ENCODE results near the gene TLK2.
"Not testable (repeated sequence)": the region's sequence is repeated elsewhere in the genome, so short reads cannot be mapped to it uniquely, and the experiment has no call there.

TLK2 gene

DNA sequence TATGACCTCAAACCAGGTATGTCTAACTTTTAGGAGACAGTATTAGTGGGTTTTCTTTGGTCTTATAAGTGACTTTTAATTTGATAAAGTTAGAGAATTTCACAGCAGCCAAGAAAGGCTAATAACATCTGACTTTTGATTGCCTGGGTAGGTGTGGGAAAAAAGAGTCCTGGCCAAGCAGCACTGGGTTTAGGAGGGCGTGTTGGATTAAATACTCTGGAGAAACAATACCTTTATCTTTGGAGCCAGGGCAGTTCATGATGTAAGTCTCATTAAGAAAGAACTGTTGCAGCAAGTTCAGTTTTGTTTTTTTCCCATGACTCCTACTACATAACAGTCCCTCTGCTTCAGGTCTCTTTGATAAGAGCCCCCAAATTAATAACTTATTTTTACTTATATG, 122.2 kb downstream of the TLK2 start:
- no peak overlapping the region for H3K4me3 ChIP-seq (replicated peaks; ENCODE audit: low read depth, low read length)
- TF ChIP-seq, protein P1, sequence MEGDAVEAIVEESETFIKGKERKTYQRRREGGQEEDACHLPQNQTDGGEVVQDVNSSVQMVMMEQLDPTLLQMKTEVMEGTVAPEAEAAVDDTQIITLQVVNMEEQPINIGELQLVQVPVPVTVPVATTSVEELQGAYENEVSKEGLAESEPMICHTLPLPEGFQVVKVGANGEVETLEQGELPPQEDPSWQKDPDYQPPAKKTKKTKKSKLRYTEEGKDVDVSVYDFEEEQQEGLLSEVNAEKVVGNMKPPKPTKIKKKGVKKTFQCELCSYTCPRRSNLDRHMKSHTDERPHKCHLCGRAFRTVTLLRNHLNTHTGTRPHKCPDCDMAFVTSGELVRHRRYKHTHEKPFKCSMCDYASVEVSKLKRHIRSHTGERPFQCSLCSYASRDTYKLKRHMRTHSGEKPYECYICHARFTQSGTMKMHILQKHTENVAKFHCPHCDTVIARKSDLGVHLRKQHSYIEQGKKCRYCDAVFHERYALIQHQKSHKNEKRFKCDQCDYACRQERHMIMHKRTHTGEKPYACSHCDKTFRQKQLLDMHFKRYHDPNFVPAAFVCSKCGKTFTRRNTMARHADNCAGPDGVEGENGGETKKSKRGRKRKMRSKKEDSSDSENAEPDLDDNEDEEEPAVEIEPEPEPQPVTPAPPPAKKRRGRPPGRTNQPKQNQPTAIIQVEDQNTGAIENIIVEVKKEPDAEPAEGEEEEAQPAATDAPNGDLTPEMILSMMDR (IDR thresholded peaks at IDR 0.05; ENCODE audit: low read depth, low read length, missing control alignments): no peak
- DNase-seq (ENCODE audit: extremely low read depth, low read depth): no peak

DNA sequence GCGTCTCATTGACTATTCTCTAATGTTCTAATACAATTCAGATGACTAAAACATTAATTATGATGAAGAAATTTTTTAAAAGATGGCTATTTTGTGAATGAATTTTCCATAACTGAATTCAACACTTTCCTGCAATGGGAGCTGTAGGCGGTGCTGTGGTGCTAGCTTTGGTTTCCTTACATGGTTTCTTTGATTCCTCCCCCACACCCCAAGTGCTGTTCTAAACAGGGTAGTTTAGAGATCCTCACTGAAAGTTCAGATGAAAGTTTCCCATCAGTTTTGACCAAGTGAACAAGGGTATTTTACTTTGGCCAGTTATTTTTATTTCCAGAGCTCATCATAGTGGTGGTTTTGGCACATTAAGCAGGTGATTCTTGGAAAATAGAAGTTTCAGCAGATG, 122.8 kb downstream of the TLK2 start:
- TF ChIP-seq, protein P1 (IDR thresholded peaks at IDR 0.05; ENCODE audit: low read depth, low read length, missing control alignments): no peak
- no peak overlapping the region for H3K4me3 ChIP-seq (replicated peaks; ENCODE audit: low read depth, low read length)
- DNase-seq (ENCODE audit: extremely low read depth, low read depth): no peak

DNA sequence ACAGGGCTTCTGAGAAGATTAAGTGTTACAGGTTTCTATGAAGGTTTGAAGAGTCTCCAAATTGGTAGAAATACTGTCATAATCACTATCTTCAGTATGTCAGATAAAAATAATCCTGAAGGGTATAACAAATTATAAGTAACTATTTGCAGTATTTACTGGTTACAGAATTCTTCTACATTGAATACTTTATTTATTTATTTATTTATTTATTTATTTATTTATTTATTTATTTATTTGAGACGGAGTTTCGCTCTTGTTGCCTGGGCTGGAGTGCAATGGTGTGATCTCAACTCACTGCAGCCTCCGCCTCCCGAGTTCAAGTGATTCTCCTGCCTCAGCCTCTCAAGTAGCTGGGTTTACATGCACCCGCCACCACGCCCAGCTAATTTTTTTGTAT, 125.2 kb downstream of the TLK2 start:
- DNase-seq (ENCODE audit: extremely low read depth, low read depth): not testable (repeated sequence)

DNA sequence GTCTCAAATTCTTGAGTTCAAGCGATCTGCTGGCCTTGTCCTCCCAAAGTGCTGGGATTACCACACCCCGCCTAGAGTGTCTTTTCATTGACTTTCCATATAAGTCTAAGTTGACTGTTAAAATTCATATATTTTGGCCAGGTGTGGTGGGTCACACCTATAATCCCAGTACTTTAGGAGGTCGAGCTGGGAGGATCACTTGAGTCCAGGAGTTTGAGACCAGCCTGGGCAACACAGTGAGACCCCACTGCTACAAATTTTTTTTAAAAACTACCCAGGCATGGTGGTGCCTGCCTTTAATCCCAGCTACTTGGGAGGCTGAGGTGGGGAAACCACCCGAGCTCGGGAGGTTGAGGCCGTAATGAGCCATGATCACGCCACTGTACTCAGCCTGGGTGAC, 127.0 kb downstream of the TLK2 start:
- DNase-seq (ENCODE audit: extremely low read depth, low read depth): no peak
- TF ChIP-seq, protein P1 (IDR thresholded peaks at IDR 0.05; ENCODE audit: low read depth, low read length, missing control alignments): no peak
- H3K4me3 ChIP-seq (replicated peaks; ENCODE audit: low read depth, low read length): no peak overlapping the region

More for the DNA sequence above, 125.2 kb downstream of the TLK2 start:
- H3K4me3 ChIP-seq (replicated peaks; ENCODE audit: low read depth, low read length): not testable (repeated sequence)

DNA sequence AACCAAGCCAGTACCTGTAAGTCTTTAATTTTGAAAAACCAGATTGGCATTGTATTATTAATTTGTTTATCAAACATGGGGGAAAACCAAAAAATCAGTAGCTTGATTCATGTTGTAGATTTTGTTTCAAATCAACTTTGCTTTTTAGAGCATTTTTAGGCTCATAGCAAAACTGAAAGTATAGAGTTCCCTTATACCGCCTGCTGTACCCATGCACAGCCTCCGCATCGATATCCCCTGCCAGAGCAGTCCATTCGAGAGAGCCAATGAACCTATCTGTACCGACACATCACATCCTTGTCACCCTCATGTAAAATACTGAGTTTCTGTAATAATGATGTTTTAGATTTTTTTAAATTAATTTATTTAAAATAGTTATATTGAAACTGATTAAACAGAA, 132.7 kb downstream of the TLK2 start:
- no peak for DNase-seq (ENCODE audit: extremely low read depth, low read depth)
- no peak overlapping the region for H3K4me3 ChIP-seq (replicated peaks; ENCODE audit: low read depth, low read length)
- TF ChIP-seq, protein P1 (IDR thresholded peaks at IDR 0.05; ENCODE audit: low read depth, low read length, missing control alignments): no peak

DNA sequence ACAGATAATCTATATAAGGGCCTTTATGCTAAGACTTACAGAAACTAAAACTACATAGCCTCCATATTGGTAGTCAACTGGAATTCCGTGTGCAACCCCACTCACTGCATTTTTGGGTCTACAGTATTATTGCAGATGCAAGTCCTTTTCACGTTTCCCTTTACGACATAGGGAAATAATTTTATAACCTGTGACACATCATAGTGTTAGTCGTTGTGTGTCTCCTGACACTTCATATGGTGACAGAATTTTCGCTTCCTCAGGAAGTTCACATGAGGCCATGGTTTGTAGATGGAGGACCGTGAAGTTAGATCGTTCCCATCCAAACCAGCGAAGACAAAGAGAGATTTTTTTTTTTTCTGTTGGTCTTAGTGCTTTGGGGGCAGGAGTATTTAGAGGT, 133.1 kb downstream of the TLK2 start:
- H3K4me3 ChIP-seq (replicated peaks; ENCODE audit: low read depth, low read length): no peak overlapping the region
- TF ChIP-seq, protein P1 (IDR thresholded peaks at IDR 0.05; ENCODE audit: low read depth, low read length, missing control alignments): no peak
- no peak for DNase-seq (ENCODE audit: extremely low read depth, low read depth)

DNA sequence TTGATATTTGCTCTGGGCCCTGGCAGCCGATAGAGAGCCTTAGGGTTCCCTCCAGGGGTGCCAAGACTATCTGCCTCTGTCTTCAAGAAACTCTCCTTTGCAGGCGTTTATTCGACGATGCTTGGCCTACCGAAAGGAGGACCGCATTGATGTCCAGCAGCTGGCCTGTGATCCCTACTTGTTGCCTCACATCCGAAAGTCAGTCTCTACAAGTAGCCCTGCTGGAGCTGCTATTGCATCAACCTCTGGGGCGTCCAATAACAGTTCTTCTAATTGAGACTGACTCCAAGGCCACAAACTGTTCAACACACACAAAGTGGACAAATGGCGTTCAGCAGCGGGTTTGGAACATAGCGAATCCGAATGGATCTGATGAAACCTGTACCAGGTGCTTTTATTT, 133.7 kb downstream of the TLK2 start:
- H3K4me3 ChIP-seq (replicated peaks; ENCODE audit: low read depth, low read length); DNase-seq (ENCODE audit: extremely low read depth, low read depth): not testable (repeated sequence)

DNA sequence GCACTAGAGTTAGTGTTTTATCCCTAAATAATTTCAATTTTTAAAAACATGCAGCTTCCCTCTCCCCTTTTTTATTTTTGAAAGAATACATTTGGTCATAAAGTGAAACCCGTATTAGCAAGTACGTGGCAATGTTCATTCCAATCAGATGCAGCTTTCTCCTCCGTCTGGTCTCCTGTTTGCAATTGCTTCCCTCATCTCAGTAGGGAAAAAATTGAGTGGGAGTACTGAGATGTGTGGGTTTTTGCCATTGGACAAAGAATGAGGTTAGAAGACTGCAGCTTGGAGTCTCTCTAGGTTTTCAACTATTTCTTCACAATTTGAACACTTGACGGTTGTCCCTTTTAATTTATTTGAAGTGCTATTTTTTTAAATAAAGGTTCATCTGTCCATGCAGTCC, 134.5 kb downstream of the TLK2 start:
- DNase-seq (ENCODE audit: extremely low read depth, low read depth); H3K4me3 ChIP-seq (replicated peaks; ENCODE audit: low read depth, low read length): not testable (repeated sequence)

DNA sequence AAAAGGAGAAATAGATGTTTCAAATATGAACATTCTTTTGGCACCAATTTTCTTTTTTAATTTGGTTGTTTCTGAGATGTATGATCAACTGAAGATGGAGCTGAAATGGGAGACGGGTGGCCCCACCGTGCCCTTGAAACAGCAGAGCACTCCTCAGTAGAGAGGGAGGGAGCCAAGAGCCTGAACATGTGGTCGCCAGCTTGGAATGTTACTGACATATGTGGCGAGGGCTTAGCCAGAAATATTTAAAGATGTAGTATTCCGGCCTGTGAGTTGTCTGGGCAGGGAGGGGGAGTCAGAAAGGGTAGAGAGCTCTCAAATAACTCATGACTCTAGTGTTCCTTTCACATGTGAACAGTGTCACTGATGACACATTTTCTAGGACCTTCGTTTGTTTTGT, 135.5 kb downstream of the TLK2 start:
- DNase-seq (ENCODE audit: extremely low read depth, low read depth): peak; percentile 91
- TF ChIP-seq, protein P1 (IDR thresholded peaks at IDR 0.05; ENCODE audit: low read depth, low read length, missing control alignments): no peak
- H3K4me3 ChIP-seq (replicated peaks; ENCODE audit: low read depth, low read length): no peak overlapping the region
